ENCODE data around the gene STMP1.

Gene STMP1

GRCh38 chr7:135647755-135648154 lies 14.6 kb upstream of the STMP1 start:
- no peaks in the 10 kb centered on the region for H3K27me3 ChIP-seq (ENCODE audit: control insufficient read depth, insufficient read depth, low read length)
- H3K4me1 ChIP-seq (ENCODE audit: control insufficient read depth, insufficient read depth, low read length): no peaks in the 10 kb centered on the region

GRCh38 chr7:135648235-135648634 lies 14.1 kb upstream of the STMP1 start:
- Histone ChIP-seq H3K4me2 (ENCODE audit: low read length) (no peak overlapping the region), H3K4me3 (ENCODE audit: low read length) (no peak overlapping the region), H3K4me1 (ENCODE audit: control insufficient read depth, insufficient read depth, low read length) (peaks cover 4% of the 10 kb centered on the region), H3K36me3 (ENCODE audit: insufficient read depth, low read length) (peaks cover 29% of the 10 kb centered on the region), H3K9me3 (replicated peaks; ENCODE audit: low read length) (no peaks in the 10 kb centered on the region), H3K27me3 (ENCODE audit: control insufficient read depth, insufficient read depth, low read length) (no peaks in the 10 kb centered on the region), H3K9ac (ENCODE audit: low read depth, low read length) (no peak overlapping the region)

More at GRCh38 chr7:135647755-135648154, 14.6 kb upstream of the STMP1 start:
- Histone ChIP-seq H3K9me3 (replicated peaks; ENCODE audit: low read length) (no peaks in the 10 kb centered on the region), H3K9ac (ENCODE audit: low read depth, low read length) (no peak overlapping the region), H3K4me2 (ENCODE audit: low read length) (no peak overlapping the region), H3K4me3 (ENCODE audit: low read length) (no peak overlapping the region), H3K36me3 (ENCODE audit: insufficient read depth, low read length) (peaks cover 30% of the 10 kb centered on the region)

GRCh38 chr7:135650831-135651573 lies 11.3 kb upstream of the STMP1 start:
- H3K4me3 ChIP-seq (ENCODE audit: low read length): no peak overlapping the region
- H3K9me3 ChIP-seq (replicated peaks; ENCODE audit: low read length): no peaks in the 10 kb centered on the region
- peaks cover 8% of the 10 kb centered on the region for H3K36me3 ChIP-seq (ENCODE audit: insufficient read depth, low read length)
- no peak overlapping the region for H3K4me2 ChIP-seq (ENCODE audit: low read length)
- no peak overlapping the region for H3K9ac ChIP-seq (ENCODE audit: low read depth, low read length)
- peaks cover 7% of the 10 kb centered on the region for H3K4me1 ChIP-seq (ENCODE audit: control insufficient read depth, insufficient read depth, low read length)
- H3K27me3 ChIP-seq (ENCODE audit: control insufficient read depth, insufficient read depth, low read length): no peaks in the 10 kb centered on the region

GRCh38 chr7:135653340-135654080 lies 8.8 kb upstream of the STMP1 start:
- H3K9ac ChIP-seq (ENCODE audit: low read depth, low read length): no peak overlapping the region
- no peaks in the 10 kb centered on the region for H3K27me3 ChIP-seq (ENCODE audit: control insufficient read depth, insufficient read depth, low read length)
- peaks cover 7% of the 10 kb centered on the region for H3K36me3 ChIP-seq (ENCODE audit: insufficient read depth, low read length)
- H3K4me3 ChIP-seq (ENCODE audit: low read length): no peak overlapping the region
- H3K4me1 ChIP-seq (ENCODE audit: control insufficient read depth, insufficient read depth, low read length): peaks cover 7% of the 10 kb centered on the region
- no peak overlapping the region for H3K4me2 ChIP-seq (ENCODE audit: low read length)
- H3K9me3 ChIP-seq (replicated peaks; ENCODE audit: low read length): no peaks in the 10 kb centered on the region

GRCh38 chr7:135658564-135658963 lies 3.8 kb upstream of the STMP1 start:
- H3K27me3 ChIP-seq (ENCODE audit: control insufficient read depth, insufficient read depth, low read length): no peaks in the 10 kb centered on the region
- H3K9me3 ChIP-seq (replicated peaks; ENCODE audit: low read length): no peaks in the 10 kb centered on the region
- H3K36me3 ChIP-seq (ENCODE audit: insufficient read depth, low read length): no peaks in the 10 kb centered on the region
- H3K4me2 ChIP-seq (ENCODE audit: low read length): no peak overlapping the region
- H3K4me1 ChIP-seq (ENCODE audit: control insufficient read depth, insufficient read depth, low read length): peaks cover 8% of the 10 kb centered on the region
- H3K4me3 ChIP-seq (ENCODE audit: low read length): no peak overlapping the region
- H3K9ac ChIP-seq (ENCODE audit: low read depth, low read length): no peak overlapping the region

- no peaks in the 10 kb centered on the region for H3K9me3 ChIP-seq (replicated peaks; ENCODE audit: low read length)
- peaks cover 15% of the 10 kb centered on the region for H3K4me1 ChIP-seq (ENCODE audit: control insufficient read depth, insufficient read depth, low read length)
- no peaks in the 10 kb centered on the region for H3K27me3 ChIP-seq (ENCODE audit: control insufficient read depth, insufficient read depth, low read length)
- no peak overlapping the region for H3K4me2 ChIP-seq (ENCODE audit: low read length)
- H3K4me3 ChIP-seq (ENCODE audit: low read length): no peak overlapping the region
- H3K9ac ChIP-seq (ENCODE audit: low read depth, low read length): no peak overlapping the region
- no peaks in the 10 kb centered on the region for H3K36me3 ChIP-seq (ENCODE audit: insufficient read depth, low read length)
These were observed 3.0 kb upstream of the STMP1 start for GRCh38 chr7:135659159-135659846.

- peak overlapping the region; percentile 98 for H3K4me3 ChIP-seq (ENCODE audit: low read length)
- no peaks in the 10 kb centered on the region for H3K36me3 ChIP-seq (ENCODE audit: insufficient read depth, low read length)
- no peaks in the 10 kb centered on the region for H3K9me3 ChIP-seq (replicated peaks; ENCODE audit: low read length)
- H3K4me1 ChIP-seq (ENCODE audit: control insufficient read depth, insufficient read depth, low read length): peaks cover 29% of the 10 kb centered on the region
- no peaks in the 10 kb centered on the region for H3K27me3 ChIP-seq (ENCODE audit: control insufficient read depth, insufficient read depth, low read length)
- H3K4me2 ChIP-seq (ENCODE audit: low read length): peak overlapping the region; percentile 93
- peak overlapping the region; percentile 100 for H3K9ac ChIP-seq (ENCODE audit: low read depth, low read length)
These were observed 797 bp upstream of the STMP1 start for GRCh38 chr7:135661311-135662122.

GRCh38 chr7:135662123-135662372 lies 266 bp upstream of the STMP1 start:
- peak overlapping the region; percentile 93 for H3K4me2 ChIP-seq (ENCODE audit: low read length)
- peak overlapping the region; percentile 98 for H3K4me3 ChIP-seq (ENCODE audit: low read length)
- no peaks in the 10 kb centered on the region for H3K9me3 ChIP-seq (replicated peaks; ENCODE audit: low read length)
- peak overlapping the region; percentile 100 for H3K9ac ChIP-seq (ENCODE audit: low read depth, low read length)
- H3K36me3 ChIP-seq (ENCODE audit: insufficient read depth, low read length): no peaks in the 10 kb centered on the region
- H3K4me1 ChIP-seq (ENCODE audit: control insufficient read depth, insufficient read depth, low read length): peaks cover 29% of the 10 kb centered on the region
- H3K27me3 ChIP-seq (ENCODE audit: control insufficient read depth, insufficient read depth, low read length): no peaks in the 10 kb centered on the region

- H3K4me1 ChIP-seq (ENCODE audit: control insufficient read depth, insufficient read depth, low read length): peaks cover 30% of the 10 kb centered on the region
- peak overlapping the region; percentile 93 for H3K4me2 ChIP-seq (ENCODE audit: low read length)
- H3K4me3 ChIP-seq (ENCODE audit: low read length): peak overlapping the region; percentile 98
- H3K9me3 ChIP-seq (replicated peaks; ENCODE audit: low read length): no peaks in the 10 kb centered on the region
- no peaks in the 10 kb centered on the region for H3K27me3 ChIP-seq (ENCODE audit: control insufficient read depth, insufficient read depth, low read length)
- H3K9ac ChIP-seq (ENCODE audit: low read depth, low read length): peak overlapping the region; percentile 100
- H3K36me3 ChIP-seq (ENCODE audit: insufficient read depth, low read length): no peaks in the 10 kb centered on the region
These were observed 1.8 kb downstream of the STMP1 start for GRCh38 chr7:135664046-135664589.

GRCh38 chr7:135665042-135665441 lies 2.7 kb downstream of the STMP1 start:
- H3K9ac ChIP-seq (ENCODE audit: low read depth, low read length): peak overlapping the region; percentile 100
- H3K36me3 ChIP-seq (ENCODE audit: insufficient read depth, low read length): no peaks in the 10 kb centered on the region
- no peak overlapping the region for H3K4me3 ChIP-seq (ENCODE audit: low read length)
- H3K9me3 ChIP-seq (replicated peaks; ENCODE audit: low read length): no peaks in the 10 kb centered on the region
- no peaks in the 10 kb centered on the region for H3K27me3 ChIP-seq (ENCODE audit: control insufficient read depth, insufficient read depth, low read length)
- H3K4me2 ChIP-seq (ENCODE audit: low read length): peak overlapping the region; percentile 93
- H3K4me1 ChIP-seq (ENCODE audit: control insufficient read depth, insufficient read depth, low read length): peaks cover 39% of the 10 kb centered on the region

- no peaks in the 10 kb centered on the region for H3K27me3 ChIP-seq (ENCODE audit: control insufficient read depth, insufficient read depth, low read length)
- no peaks in the 10 kb centered on the region for H3K9me3 ChIP-seq (replicated peaks; ENCODE audit: low read length)
- H3K4me3 ChIP-seq (ENCODE audit: low read length): no peak overlapping the region
- H3K36me3 ChIP-seq (ENCODE audit: insufficient read depth, low read length): no peaks in the 10 kb centered on the region
- no peak overlapping the region for H3K9ac ChIP-seq (ENCODE audit: low read depth, low read length)
- no peak overlapping the region for H3K4me2 ChIP-seq (ENCODE audit: low read length)
- peaks cover 50% of the 10 kb centered on the region for H3K4me1 ChIP-seq (ENCODE audit: control insufficient read depth, insufficient read depth, low read length)
These were observed 3.8 kb downstream of the STMP1 start for GRCh38 chr7:135666156-135666555.
